Thyroid gland (tissue), 4 donors: Measurements from ENCODE around the gene REM2. TPM values are rescaled to one million over a fixed set of nuclear protein-coding genes. Genes with fewer than 3 reads are reported as not detected.

Source experiments
- DNase-seq, 2 donors: peaks; one replicate each; pipeline ENCODE4 v3.0.0-alpha.2; 2019
- H3K27ac ChIP-seq, 3 donors: fragments of 200-600 bp; sonication (generic); 1 replicate in 2 of 3; 2 replicates in 1 of 3; pipeline ENCODE4 v1.5.1; 2016 to 2019; ENCODE audit warnings: mild to moderate bottlenecking in 1 of 3, moderate library complexity in 1 of 3
- H3K27me3 ChIP-seq: fragments of 200-600 bp; sonication (generic); one replicate; pipeline ENCODE4 v1.5.1; 2019
- H3K36me3 ChIP-seq, 2 donors: fragments of 200-600 bp; sonication (generic); one replicate each; pipeline ENCODE4 v1.5.1; 2016 to 2019
- H3K4me1 ChIP-seq, 2 donors: fragments of 200-600 bp; sonication (generic); one replicate each; pipeline ENCODE4 v1.5.1; 2017 to 2019
- H3K4me3 ChIP-seq, 3 donors: fragments of 200-600 bp; sonication (generic); replicated peaks in 1 of 3; 1 replicate in 2 of 3; 2 replicates in 1 of 3; pipeline ENCODE4 v1.5.1; 2016; ENCODE audit warnings: mild to moderate bottlenecking in 1 of 3
- H3K9me3 ChIP-seq: fragments of 200-600 bp; sonication (generic); one replicate; pipeline ENCODE4 v1.5.1; 2017
- POLR2A ChIP-seq, 2 donors: fragments of 450-650 bp; IDR thresholded peaks; one replicate each; pipeline ENCODE4 v1.6.1; 2017; ENCODE audit warnings: antibody characterized with exemption in 2 of 2, mild to moderate bottlenecking in 2 of 2, moderate library complexity in 1 of 2
- WGBS, 2 donors: methylation state at CpG; one replicate each; pipeline ENCODE4 v1.1.5; 2017; 5-methylcytosine and 5-hydroxymethylcytosine counted together
- intact Hi-C: fragments of 100-400 bp; cut with DNase I; formaldehyde crosslinking; loops from one replicate; pipeline ENCODE4 v1.15.1; 2023
- total RNA-seq, 4 donors: library from RNA; depleted of rRNA; stranded (reverse); fragments of >200 nt; gene quantifications; one replicate each; pipeline ENCODE4 v1.2.3, GENCODE V29; 2016
- TF ChIP-seq, protein P1 (sequence below), 6 experiments: fragments of 200-600 bp in 3 of 6; fragments of 450-650 bp in 3 of 6; sonication (generic) in 3 of 6; IDR thresholded peaks; one replicate each; pipeline ENCODE4 v1.5.1; 2016 to 2019; ENCODE audit warnings: antibody characterized with exemption in 6 of 6, mild to moderate bottlenecking in 2 of 6, inconsistent platforms in 1 of 6, moderate library complexity in 1 of 6

Gene REM2
- total RNA-seq, 4 donors from 2014 or later, result 0.54 to 1.2 (median 0.89) TPM; not detected in 1

DNA sequence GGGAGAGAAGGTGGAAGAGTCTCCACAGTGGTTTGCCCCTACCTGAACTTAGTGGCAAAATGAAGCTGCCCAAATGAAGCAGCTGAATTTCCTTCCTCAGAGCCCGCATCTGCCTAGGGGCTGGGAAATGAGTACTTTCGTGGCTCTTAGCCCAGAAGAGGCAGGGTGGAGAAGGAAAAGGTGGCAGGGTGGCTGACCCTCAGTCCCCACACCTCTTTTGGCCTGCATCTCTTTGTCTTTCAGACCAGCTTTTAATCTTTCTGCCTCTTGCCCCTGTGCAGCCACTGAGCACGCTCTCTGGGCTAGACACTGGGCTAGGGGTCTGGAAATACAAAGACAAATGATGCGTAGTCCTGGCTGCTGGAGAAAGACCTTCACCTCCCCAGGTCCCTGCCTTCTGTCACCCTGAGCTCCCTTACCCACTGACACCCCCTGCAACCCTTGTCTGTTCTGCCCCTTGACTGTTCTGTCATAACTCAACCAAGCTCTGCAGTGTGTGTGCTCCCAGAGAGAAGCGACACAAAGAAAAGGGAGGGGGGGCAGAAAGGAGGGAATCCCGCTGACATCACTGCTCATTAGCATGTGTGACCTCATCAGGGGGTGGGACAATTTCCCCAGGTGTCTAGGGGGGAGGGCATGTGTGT is 371 bp upstream of the REM2 start:
- Histone ChIP-seq H3K36me3 (peaks cover 10 to 19% of the 10 kb centered on the region in 2 donors), H3K4me3 (no peak overlapping the region), H3K27ac (no peak overlapping the region), H3K27me3 (no peaks in the 10 kb centered on the region), H3K4me1 (peaks cover 10 to 23% of the 10 kb centered on the region in 2 donors), H3K9me3 (no peaks in the 10 kb centered on the region)
- WGBS, 2 donors, result 9 to 28% methylated on average over 6 of the region's 6 CpGs
- DNase-seq, result peak; percentile 41 to 53
- TF ChIP-seq, protein P1, sequence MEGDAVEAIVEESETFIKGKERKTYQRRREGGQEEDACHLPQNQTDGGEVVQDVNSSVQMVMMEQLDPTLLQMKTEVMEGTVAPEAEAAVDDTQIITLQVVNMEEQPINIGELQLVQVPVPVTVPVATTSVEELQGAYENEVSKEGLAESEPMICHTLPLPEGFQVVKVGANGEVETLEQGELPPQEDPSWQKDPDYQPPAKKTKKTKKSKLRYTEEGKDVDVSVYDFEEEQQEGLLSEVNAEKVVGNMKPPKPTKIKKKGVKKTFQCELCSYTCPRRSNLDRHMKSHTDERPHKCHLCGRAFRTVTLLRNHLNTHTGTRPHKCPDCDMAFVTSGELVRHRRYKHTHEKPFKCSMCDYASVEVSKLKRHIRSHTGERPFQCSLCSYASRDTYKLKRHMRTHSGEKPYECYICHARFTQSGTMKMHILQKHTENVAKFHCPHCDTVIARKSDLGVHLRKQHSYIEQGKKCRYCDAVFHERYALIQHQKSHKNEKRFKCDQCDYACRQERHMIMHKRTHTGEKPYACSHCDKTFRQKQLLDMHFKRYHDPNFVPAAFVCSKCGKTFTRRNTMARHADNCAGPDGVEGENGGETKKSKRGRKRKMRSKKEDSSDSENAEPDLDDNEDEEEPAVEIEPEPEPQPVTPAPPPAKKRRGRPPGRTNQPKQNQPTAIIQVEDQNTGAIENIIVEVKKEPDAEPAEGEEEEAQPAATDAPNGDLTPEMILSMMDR (IDR thresholded peaks at IDR 0.05), result no peak
- no peak for TF ChIP-seq POLR2A (IDR thresholded peaks at IDR 0.05)
- intact Hi-C loops, result no loop called here

DNA sequence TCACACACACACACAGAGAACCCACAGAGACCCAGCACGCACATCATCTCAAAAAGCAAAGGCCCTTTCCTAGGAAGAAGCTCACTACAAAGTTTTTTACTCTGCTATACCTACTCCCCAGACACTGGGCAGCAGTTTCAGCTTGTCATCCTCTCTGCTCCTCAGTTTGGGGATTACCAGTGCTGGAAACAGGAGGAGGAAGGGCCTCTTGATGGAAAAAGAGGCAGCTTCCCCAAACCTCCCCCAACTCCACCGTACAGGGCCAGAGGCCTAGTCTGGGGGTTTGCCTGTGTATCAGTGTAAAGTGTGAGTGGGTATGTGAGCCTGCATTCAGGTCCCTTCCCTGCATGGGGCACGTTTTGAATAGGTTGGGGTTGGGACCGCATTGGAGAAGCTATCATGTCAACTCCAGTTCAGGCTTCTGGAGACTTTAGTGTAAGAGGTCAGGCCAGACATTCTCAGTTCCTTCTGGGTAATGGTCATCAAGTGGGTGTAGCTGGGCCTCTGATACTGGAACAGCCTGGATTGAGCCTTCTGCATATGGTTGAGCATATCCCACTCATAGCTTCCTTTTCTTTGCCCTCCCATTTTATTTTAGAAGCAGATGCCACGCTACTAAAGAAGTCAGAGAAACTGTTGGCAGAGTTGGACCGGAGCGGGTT is 1.2 kb downstream of the REM2 start:
- H3K4me1 ChIP-seq, result peaks cover 10 to 28% of the 10 kb centered on the region in 2 donors
- H3K27ac ChIP-seq, result no peak overlapping the region
- no peak overlapping the region for H3K4me3 ChIP-seq
- 79 to 94% methylated on average over 7 of the region's 7 CpGs for WGBS, 2 donors
- no peaks in the 10 kb centered on the region for H3K27me3 ChIP-seq
- no peak for DNase-seq
- intact Hi-C loops, result no loop called here
- no peaks in the 10 kb centered on the region for H3K9me3 ChIP-seq
- TF ChIP-seq, protein P1 (IDR thresholded peaks at IDR 0.05), result no peak
- H3K36me3 ChIP-seq, result peaks cover 0 to 3% of the 10 kb centered on the region in 2 donors

DNA sequence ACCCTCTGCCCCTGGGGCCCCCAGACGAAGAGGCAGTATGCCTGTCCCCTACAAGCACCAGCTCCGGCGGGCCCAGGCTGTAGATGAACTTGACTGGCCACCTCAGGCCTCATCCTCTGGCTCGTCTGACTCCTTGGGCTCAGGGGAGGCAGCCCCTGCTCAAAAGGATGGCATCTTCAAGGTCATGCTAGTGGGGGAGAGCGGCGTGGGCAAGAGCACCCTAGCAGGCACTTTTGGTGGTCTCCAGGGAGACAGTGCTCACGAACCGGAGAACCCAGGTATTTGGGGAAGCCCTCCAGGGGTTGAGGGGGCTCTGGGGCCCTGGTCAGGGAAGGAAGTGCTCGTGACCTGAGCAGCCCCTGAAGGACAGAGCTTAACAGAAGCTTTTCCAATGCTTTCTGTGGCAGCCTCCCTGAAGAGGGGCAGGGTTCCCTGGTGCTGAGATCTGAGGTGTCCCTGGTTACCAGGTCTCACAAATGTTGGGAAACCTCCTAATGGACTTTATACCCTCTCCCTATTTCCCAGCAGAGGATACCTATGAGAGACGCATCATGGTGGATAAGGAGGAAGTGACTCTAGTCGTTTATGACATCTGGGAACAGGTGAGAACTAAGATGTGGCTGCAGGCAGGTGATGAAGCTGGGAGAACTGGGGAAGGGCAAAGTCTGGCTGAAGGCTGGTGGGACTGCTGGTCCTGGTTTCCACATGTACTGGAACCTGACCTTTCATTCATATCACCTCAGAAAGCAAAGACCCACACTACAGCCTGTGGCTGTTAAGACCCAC is 1.9 kb downstream of the REM2 start:
- Histone ChIP-seq H3K4me3 (no peak overlapping the region), H3K36me3 (no peaks in the 10 kb centered on the region), H3K4me1 (peaks cover 10 to 28% of the 10 kb centered on the region in 2 donors), H3K27ac (no peak overlapping the region), H3K27me3 (no peaks in the 10 kb centered on the region), H3K9me3 (no peaks in the 10 kb centered on the region)
- DNase-seq, result no peak
- WGBS, 2 donors, result 94 to 97% methylated on average over 11 of the region's 11 CpGs
- intact Hi-C loops, result no loop called here
- TF ChIP-seq, protein P1 (IDR thresholded peaks at IDR 0.05), result no peak
- TF ChIP-seq POLR2A (IDR thresholded peaks at IDR 0.05), result no peak

- DNase-seq, result no peak
- TF ChIP-seq, protein P1 (IDR thresholded peaks at IDR 0.05), result no peak
- TF ChIP-seq POLR2A (IDR thresholded peaks at IDR 0.05), result no peak
- Histone ChIP-seq H3K9me3 (no peaks in the 10 kb centered on the region), H3K4me3 (peak overlapping the region in 1 of 3 donors; percentile 56), H3K27me3 (no peaks in the 10 kb centered on the region), H3K4me1 (peaks cover 10 to 28% of the 10 kb centered on the region in 2 donors), H3K27ac (no peak overlapping the region), H3K36me3 (no peaks in the 10 kb centered on the region)
- 93 to 94% methylated on average over 21 of the region's 21 CpGs for WGBS, 2 donors
- intact Hi-C loops, result no loop called here
These were observed 3.0 kb downstream of the REM2 start for GRCh38 chr14:22885975-22886374.
